A549 (cell line): Measurements from ENCODE around the gene GARNL3. TPM values are rescaled to one million over a fixed set of nuclear protein-coding genes. Genes with fewer than 3 reads are reported as not detected.

Experiments
- ATAC-seq, 2 experiments: fragments of 200-7000 bp in 1 of 2; fragments of >200 bp in 1 of 2; cut with Nextera tagmentation in 1 of 2; cut with Tn5 transposase in 1 of 2; 3 replicates each; pipeline versions ENCODE4 v1.8.0 to v1.9.1; 2018 to 2020; ENCODE audit warnings: mild to moderate bottlenecking in 1 of 2, moderate library complexity in 1 of 2
- CTCF ChIA-PET: fragments of 300-600 bp; sonication (Branson Sonifier 250); formaldehyde crosslinking; extraction: SDS; loops from one replicate; lab custom pipeline; 2021; ENCODE audit warnings: antibody characterized with exemption, inconsistent platforms; lab: Yijun Ruan, JAX
- POLR2A ChIA-PET: fragments of 350-600 bp; formaldehyde crosslinking; extraction: SDS; loops from one replicate; lab custom pipeline; 2021; ENCODE audit warnings: antibody characterized with exemption, inconsistent platforms; lab: Yijun Ruan, JAX
- DNase-seq, 2 experiments: peaks; one replicate each; pipeline versions ENCODE4 v3.0.0 to v3.0.0-alpha.2; 2011 to 2016; ENCODE audit warnings: low read depth in 1 of 2, low spot score in 1 of 2
- FAIRE-seq: peaks from 2 replicates; lab custom pipeline; 2011; peaks lifted over from hg19 to GRCh38; lab: Jason Lieb, UNC
- H3K27ac ChIP-seq, 2 experiments: fragments of >200 bp; sonication (Bioruptor Twin); formaldehyde crosslinking; 3 replicates each; pipeline ENCODE4 v1.5.1; 2016 to 2017
- H3K4me1 ChIP-seq: fragments of >200 bp; sonication (Bioruptor Twin); formaldehyde crosslinking; 3 replicates; pipeline ENCODE4 v1.6.1; 2016
- H3K4me2 ChIP-seq: fragments of >200 bp; sonication (Bioruptor Twin); formaldehyde crosslinking; 3 replicates; pipeline ENCODE4 v1.6.1; 2016
- H3K4me3 ChIP-seq: fragments of >200 bp; sonication (Bioruptor Twin); formaldehyde crosslinking; 3 replicates; pipeline ENCODE4 v1.5.1; 2016
- H3K9me3 ChIP-seq: fragments of >200 bp; sonication (Bioruptor Twin); formaldehyde crosslinking; 3 replicates; pipeline ENCODE4 v1.6.1; 2016
- ATOH8 ChIP-seq: fragments of 250-450 bp; sonication (Bioruptor Pico); IDR thresholded peaks from 2 replicates; pipeline ENCODE4 v1.5.0; 2020; ENCODE audit warnings: low read depth, mild to moderate bottlenecking, moderate library complexity
- BHLHE40 ChIP-seq: IDR thresholded peaks from 2 replicates; pipeline ENCODE4 v1.6.1; 2012; ENCODE audit warnings: low read depth, low read length, inconsistent platforms
- CEBPB ChIP-seq, 2 experiments: fragments of >200 bp in 1 of 2; sonication (Bioruptor Twin) in 1 of 2; formaldehyde crosslinking in 1 of 2; IDR thresholded peaks; 2 replicates each; pipeline ENCODE4 v1.6.1; 2012 to 2016
- CHD2 ChIP-seq: fragments of 150-350 bp; IDR thresholded peaks from 2 replicates; pipeline ENCODE4 v1.6.1; 2014; ENCODE audit warnings: low read length; ENCODE audit not compliant: partially characterized antibody
- E2F6 ChIP-seq: IDR thresholded peaks from 2 replicates; pipeline ENCODE4 v1.6.1; 2012; ENCODE audit warnings: low read depth, borderline replicate concordance
- EP300 ChIP-seq, 2 experiments: fragments of >200 bp; sonication (Bioruptor Twin); formaldehyde crosslinking; IDR thresholded peaks; 2 replicates in 1 of 2; 3 replicates in 1 of 2; pipeline ENCODE4 v1.6.1; 2016 to 2017
- FOSB ChIP-seq: fragments of 250-450 bp; sonication (Bioruptor Pico); IDR thresholded peaks from 2 replicates; pipeline ENCODE4 v1.5.0; 2020; ENCODE audit warnings: mild to moderate bottlenecking, moderate library complexity
- GATA3 ChIP-seq: IDR thresholded peaks from 2 replicates; pipeline ENCODE4 v1.6.1; 2012; ENCODE audit warnings: borderline replicate concordance
- HDAC2 ChIP-seq: fragments of 200-600 bp; sonication (generic); IDR thresholded peaks from 2 replicates; pipeline ENCODE4 v1.6.1; 2016
- HEYL ChIP-seq: fragments of 250-450 bp; sonication (Bioruptor Pico); IDR thresholded peaks from 2 replicates; pipeline ENCODE4 v1.8.0; 2021; ENCODE audit warnings: mild to moderate bottlenecking, moderate library complexity
- JUN ChIP-seq, 2 experiments: fragments of >200 bp; sonication (Bioruptor Twin); formaldehyde crosslinking; IDR thresholded peaks; 2 replicates in 1 of 2; 3 replicates in 1 of 2; pipeline ENCODE4 v1.6.1; 2016 to 2017
- KDM1A ChIP-seq: fragments of 200-600 bp; sonication (generic); IDR thresholded peaks from 2 replicates; pipeline ENCODE4 v1.6.1; 2016; ENCODE audit warnings: low read depth, mild to moderate bottlenecking
- RCOR1 ChIP-seq: fragments of 150-350 bp; IDR thresholded peaks from 2 replicates; pipeline ENCODE4 v1.6.1; 2014; ENCODE audit warnings: antibody characterized with exemption, low read length, low read depth
- SREBF2 ChIP-seq: fragments of 450-650 bp; IDR thresholded peaks from 2 replicates; pipeline ENCODE4 v1.6.1; 2014; ENCODE audit warnings: mild to moderate bottlenecking, moderate library complexity
- TP53 ChIP-seq: fragments of 250-450 bp; sonication (Bioruptor Pico); IDR thresholded peaks from 2 replicates; pipeline ENCODE4 v1.5.0; 2021; ENCODE audit warnings: mild to moderate bottlenecking, moderate library complexity
- ZSCAN20 ChIP-seq: fragments of 250-450 bp; sonication (Bioruptor Pico); IDR thresholded peaks from 2 replicates; pipeline ENCODE4 v1.8.0; 2022; ENCODE audit warnings: mild to moderate bottlenecking, moderate library complexity
- WGBS: methylation state at CpG from one replicate; pipeline ENCODE4 v1.1.6; 2017; ENCODE audit errors: missing lambda C conversion rate; 5-methylcytosine and 5-hydroxymethylcytosine counted together
- polyA plus RNA-seq, 4 experiments: library from polyadenylated mRNA; depleted of rRNA in 3 of 4; stranded (reverse); fragments of >200 nt; fragmentation: RNase III in 1 of 4; extraction: RNeasy Plus Mini Kit Qiagen cat#74134 plus additional on column Dnase treatment in 1 of 4; gene quantifications; 2 replicates in 3 of 4; 3 replicates in 1 of 4; pipeline ENCODE4 v1.2.3, GENCODE V29; 2011 to 2017
- TF ChIP-seq, protein P1 (sequence below): fragments of 450-650 bp; IDR thresholded peaks from 2 replicates; pipeline ENCODE4 v1.6.1; 2014; ENCODE audit warnings: antibody characterized with exemption
- TF ChIP-seq, protein P2 (sequence below): IDR thresholded peaks from 2 replicates; pipeline ENCODE4 v1.6.1; 2012

The GARNL3 gene
- polyA plus RNA-seq, 2 of the 4 experiments (the other 2 are of a cell fraction) = 2.9 to 5.1 TPM

GRCh38 chr9:127221695-127222094 is 42.9 kb upstream of the GARNL3 start (continued):
- TF ChIP-seq KDM1A (no peak), TP53 (CRISPR knock-in tag) (no peak)

DNA sequence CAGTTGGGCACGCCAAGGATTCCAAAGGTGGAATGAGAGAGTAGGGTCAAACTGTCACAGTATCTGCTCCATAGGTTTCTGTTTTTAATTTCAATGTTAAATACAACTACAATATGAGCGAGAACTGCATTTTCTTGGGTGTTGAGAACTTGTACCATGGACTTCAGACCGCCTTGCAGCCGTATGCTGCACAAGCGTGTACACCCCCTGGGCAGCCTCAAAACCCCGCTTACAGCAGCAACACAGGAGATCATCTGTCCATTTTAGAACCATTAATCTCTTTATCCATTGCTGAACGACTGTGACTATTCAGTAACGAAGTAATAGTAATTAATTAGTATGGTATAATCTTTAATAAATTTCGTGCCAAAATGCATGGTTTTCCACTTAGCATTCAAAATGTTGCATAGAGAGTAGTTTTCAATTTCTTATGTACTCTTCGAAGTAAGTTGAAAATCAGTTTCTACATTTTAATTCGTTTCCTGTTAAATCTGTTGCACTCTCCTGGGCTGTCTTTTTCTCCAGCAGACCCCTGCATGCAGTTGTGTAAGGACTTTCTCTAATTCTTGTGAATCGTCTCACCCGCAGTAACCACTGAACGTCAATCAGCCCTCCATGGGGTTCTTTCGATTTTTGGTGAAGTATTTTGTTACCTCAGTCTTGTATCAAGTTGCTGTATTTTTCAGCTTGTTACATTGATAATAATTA is 42.0 kb upstream of the GARNL3 start:
- TF ChIP-seq, protein P1, sequence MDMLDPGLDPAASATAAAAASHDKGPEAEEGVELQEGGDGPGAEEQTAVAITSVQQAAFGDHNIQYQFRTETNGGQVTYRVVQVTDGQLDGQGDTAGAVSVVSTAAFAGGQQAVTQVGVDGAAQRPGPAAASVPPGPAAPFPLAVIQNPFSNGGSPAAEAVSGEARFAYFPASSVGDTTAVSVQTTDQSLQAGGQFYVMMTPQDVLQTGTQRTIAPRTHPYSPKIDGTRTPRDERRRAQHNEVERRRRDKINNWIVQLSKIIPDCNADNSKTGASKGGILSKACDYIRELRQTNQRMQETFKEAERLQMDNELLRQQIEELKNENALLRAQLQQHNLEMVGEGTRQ = no peak
- TF ChIP-seq HEYL (CRISPR knock-in tag) (no peak), ATOH8 (no peak), HDAC2 (no peak), CHD2 (no peak), GATA3 (no peak)
- H3K4me1 ChIP-seq = peaks cover 12% of the 10 kb centered on the region; the same call in 2 of the 3 replicates
- no peaks in the 10 kb centered on the region for H3K9me3 ChIP-seq
- H3K27ac ChIP-seq = no peak overlapping the region
- DNase-seq (no peak), FAIRE-seq (no peak), ATAC-seq (no peak)
- 81% methylated on average over 15 of the region's 15 CpGs for WGBS
- POLR2A ChIA-PET = no interaction called here
- CTCF ChIA-PET = interaction anchor here (1.3 to 1.6 kb wide), 3 partner anchors 9 to 126 kb away, joined by 3 to 4 read pairs (median 3); no protein-coding TSS in a partner anchor
- no peak overlapping the region for H3K4me3 ChIP-seq
- no peak overlapping the region for H3K4me2 ChIP-seq

- peaks cover 12% of the 10 kb centered on the region; the same call in 2 of the 3 replicates for H3K4me1 ChIP-seq
- no peak overlapping the region for H3K4me2 ChIP-seq
- no peaks in the 10 kb centered on the region for H3K9me3 ChIP-seq
- ATAC-seq = no peak
- FAIRE-seq = no peak
- no peak overlapping the region for H3K27ac ChIP-seq
- no peak for TF ChIP-seq RCOR1
- TF ChIP-seq, protein P2, sequence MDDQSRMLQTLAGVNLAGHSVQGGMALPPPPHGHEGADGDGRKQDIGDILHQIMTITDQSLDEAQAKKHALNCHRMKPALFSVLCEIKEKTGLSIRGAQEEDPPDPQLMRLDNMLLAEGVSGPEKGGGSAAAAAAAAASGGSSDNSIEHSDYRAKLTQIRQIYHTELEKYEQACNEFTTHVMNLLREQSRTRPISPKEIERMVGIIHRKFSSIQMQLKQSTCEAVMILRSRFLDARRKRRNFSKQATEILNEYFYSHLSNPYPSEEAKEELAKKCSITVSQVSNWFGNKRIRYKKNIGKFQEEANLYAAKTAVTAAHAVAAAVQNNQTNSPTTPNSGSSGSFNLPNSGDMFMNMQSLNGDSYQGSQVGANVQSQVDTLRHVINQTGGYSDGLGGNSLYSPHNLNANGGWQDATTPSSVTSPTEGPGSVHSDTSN = no peak
- TF ChIP-seq E2F6 = no peak
- TF ChIP-seq CHD2 = no peak
- TF ChIP-seq SREBF2 = no peak
- no peak for TF ChIP-seq FOSB (CRISPR knock-in tag)
- no peak for TF ChIP-seq BHLHE40
- TF ChIP-seq CEBPB (IDR thresholded peaks at IDR 0.05) = no peak
- ChIA-PET CTCF (interaction anchor here (0.9 to 3.2 kb wide), 7 partner anchors 8 to 176 kb away, joined by 3 to 11 read pairs (median 5); partner anchors contain the start of gene SLC2A8), POLR2A (interaction anchor here (3.6 kb wide), 1 partner anchor 174 kb away, joined by 23 read pairs; the partner anchor contains the start of gene SLC2A8)
- H3K4me3 ChIP-seq = no peak overlapping the region
- DNase-seq = no peak
- 67% methylated on average over 4 of the region's 4 CpGs for whole genome bisulfite sequencing
Measured at GRCh38 chr9:127223266-127223665, 41.3 kb upstream of the GARNL3 start.

DNA sequence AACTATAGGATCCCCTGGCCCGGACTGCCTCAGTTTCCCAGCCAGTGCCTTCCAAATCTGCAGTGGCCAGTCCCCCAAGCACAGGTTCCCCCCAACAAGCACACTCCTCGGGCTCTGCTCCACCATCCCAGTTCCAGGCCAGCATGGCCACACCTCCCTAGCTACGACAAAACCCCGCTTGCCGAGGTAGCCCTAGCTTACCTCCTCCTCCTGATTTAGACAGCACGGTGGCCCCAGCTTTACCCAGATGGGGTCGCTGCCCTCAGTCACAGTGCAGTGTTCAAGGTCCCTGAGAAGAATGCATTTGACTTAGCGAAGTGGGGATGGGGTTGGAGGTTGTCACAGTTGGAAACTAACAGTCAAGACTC is 40.8 kb upstream of the GARNL3 start:
- no peak for TF ChIP-seq ZSCAN20
- no peak for TF ChIP-seq E2F6
- no peak for TF ChIP-seq ATOH8
- no peak for TF ChIP-seq JUN (IDR thresholded peaks at IDR 0.05)
- no peak for TF ChIP-seq KDM1A
- no peak for TF ChIP-seq GATA3
- TF ChIP-seq EP300 (IDR thresholded peaks at IDR 0.05) = no peak
- TF ChIP-seq SREBF2 = no peak
- Histone ChIP-seq H3K9me3 (no peaks in the 10 kb centered on the region), H3K4me2 (peak overlapping the region; percentile 85), H3K27ac (peak overlapping the region in 1 of 2 experiments; percentile 91; a peak in 4 of 6 replicates), H3K4me1 (peaks cover 12% of the 10 kb centered on the region; the same call in 2 of the 3 replicates), H3K4me3 (peak overlapping the region; percentile 93)
- ChIA-PET POLR2A (interaction anchor here (0.8 to 3.6 kb wide), 5 partner anchors 9 to 227 kb away, joined by 3 to 23 read pairs (median 7); partner anchors contain the start of genes LRSAM1, RPL12 and SLC2A8), CTCF (interaction anchor here (0.9 to 3.2 kb wide), 9 partner anchors 9 to 175 kb away, joined by 3 to 11 read pairs (median 4); partner anchors contain the start of gene SLC2A8)
- DNase-seq (no peak), FAIRE-seq (no peak), ATAC-seq (peak; percentile 1 to 7; a peak in 3 of 6 replicates)
- 37% methylated on average over 8 of the region's 8 CpGs for WGBS
